HFF-Myc (cell line): ENCODE results near the gene FNIP1.

Experiments used
- DNase-seq: peaks from one replicate; pipeline ENCODE4 v3.0.0-alpha.2; 2011; ENCODE audit warnings: low read depth; ENCODE audit errors: extremely low read depth
- H3K4me3 ChIP-seq: replicated peaks from 2 replicates; pipeline ENCODE4 v1.5.1; 2011; ENCODE audit warnings: low read depth, mild to moderate bottlenecking, control low read depth, low read length
- CTCF ChIP-seq: IDR thresholded peaks from 2 replicates; pipeline ENCODE4 v1.5.1; 2012; ENCODE audit warnings: mild to moderate bottlenecking, low read depth, low read length, control low read depth; ENCODE audit errors: missing control alignments

The FNIP1 gene

GRCh38 chr5:131754363-131754762, 42.5 kb downstream of the FNIP1 start:
- H3K4me3 ChIP-seq = no peak overlapping the region
- TF ChIP-seq CTCF = no peak
- DNase-seq = no peak

- no peak for TF ChIP-seq CTCF
- DNase-seq = no peak
Measured at GRCh38 chr5:131751506-131751905, 45.3 kb downstream of the FNIP1 start.

GRCh38 chr5:131749723-131750470, 46.9 kb downstream of the FNIP1 start:
- TF ChIP-seq CTCF = no peak
- no peak overlapping the region for H3K4me3 ChIP-seq
- no peak for DNase-seq

More at GRCh38 chr5:131751506-131751905, 45.3 kb downstream of the FNIP1 start:
- no peak overlapping the region for H3K4me3 ChIP-seq

GRCh38 chr5:131749138-131749537, 47.7 kb downstream of the FNIP1 start:
- TF ChIP-seq CTCF = no peak
- DNase-seq = no peak
- H3K4me3 ChIP-seq = no peak overlapping the region

- H3K4me3 ChIP-seq = no peak overlapping the region
- no peak for DNase-seq
- no peak for TF ChIP-seq CTCF
Measured at GRCh38 chr5:131747180-131748105, 49.4 kb downstream of the FNIP1 start.

- DNase-seq = no peak
- no peak overlapping the region for H3K4me3 ChIP-seq
- TF ChIP-seq CTCF = no peak
Measured at GRCh38 chr5:131746423-131746822, 50.4 kb downstream of the FNIP1 start.
